SK-N-MC (cell line): ENCODE results near the gene ATF1.

ENCODE experiments used
- EZH2 ChIP-seq: fragments of 200-600 bp; sonication (generic); IDR thresholded peaks from one replicate; pipeline ENCODE4 v1.6.1; 2017; ENCODE audit warnings: antibody characterized with exemption
- POLR2AphosphoS5 ChIP-seq: IDR thresholded peaks from 2 replicates; pipeline ENCODE4 v1.6.1; 2012; ENCODE audit warnings: mild to moderate bottlenecking, low read depth, low read length, borderline replicate concordance

- TF ChIP-seq EZH2, result no peak
- TF ChIP-seq POLR2AphosphoS5, result no peak
These were observed 26.2 kb downstream of the ATF1 start for GRCh38 chr12:50790081-50790480.
